Fibroblast of lung (primary cell): ENCODE results near the gene SRCAP. TPM values are rescaled to one million over a fixed set of nuclear protein-coding genes. Genes with fewer than 3 reads are reported as not detected.
A peak's percentile ranks its signal among the peaks of the same experiment; 100 is the strongest.

Experiments
- DNase-seq, 2 donors: peaks; one replicate each; pipeline versions ENCODE4 v3.0.0 to v3.0.0-alpha.2; 2010; ENCODE audit warnings: low read depth in 2 of 2
- H2AFZ ChIP-seq: 2 replicates; pipeline ENCODE4 v1.5.1; 2012; ENCODE audit warnings: low read length, control low read depth, inconsistent platforms
- H3K27ac ChIP-seq: 2 replicates; pipeline ENCODE4 v1.5.1; 2011; ENCODE audit warnings: low read length, control low read depth; ENCODE audit not compliant: insufficient read depth
- H3K27me3 ChIP-seq: 2 replicates; pipeline ENCODE4 v1.5.1; 2011; ENCODE audit warnings: mild to moderate bottlenecking, low read length; ENCODE audit not compliant: control insufficient read depth, insufficient read depth
- H3K36me3 ChIP-seq: 2 replicates; pipeline ENCODE4 v1.5.1; 2011; ENCODE audit warnings: low read length; ENCODE audit not compliant: control insufficient read depth, insufficient read depth
- H3K4me1 ChIP-seq: 2 replicates; pipeline ENCODE4 v1.5.1; 2011; ENCODE audit warnings: low read length; ENCODE audit not compliant: control insufficient read depth, insufficient read depth; ENCODE audit errors: extremely low read depth
- H3K4me2 ChIP-seq: 2 replicates; pipeline ENCODE4 v1.5.1; 2011; ENCODE audit warnings: low read length, control low read depth; ENCODE audit not compliant: insufficient read depth; ENCODE audit errors: extremely low read depth
- H3K4me3 ChIP-seq, 4 experiments: fragments of 200-600 bp in 1 of 4; sonication (generic) in 1 of 4; replicated peaks in 1 of 4; 2 replicates each; pipeline ENCODE4 v1.5.1; 2011 to 2016; ENCODE audit warnings: low read length in 4 of 4, low read depth in 3 of 4, mild to moderate bottlenecking in 3 of 4, control low read depth in 2 of 4, inconsistent platforms in 1 of 4, mixed read lengths in 1 of 4; ENCODE audit not compliant: insufficient read depth in 1 of 4; ENCODE audit errors: control extremely low read depth in 1 of 4
- H3K79me2 ChIP-seq: 2 replicates; pipeline ENCODE4 v1.5.1; 2012; ENCODE audit warnings: mild to moderate bottlenecking, low read length, inconsistent platforms; ENCODE audit not compliant: control insufficient read depth, insufficient read depth
- H3K9ac ChIP-seq: 2 replicates; pipeline ENCODE4 v1.5.1; 2011; ENCODE audit warnings: mild to moderate bottlenecking, low read length, control low read depth; ENCODE audit not compliant: insufficient read depth
- H3K9me3 ChIP-seq: 2 replicates; pipeline ENCODE4 v1.5.1; 2012; ENCODE audit warnings: low read depth, low read length; ENCODE audit not compliant: control insufficient read depth, insufficient read depth
- H4K20me1 ChIP-seq: 2 replicates; pipeline ENCODE4 v1.5.1; 2011; ENCODE audit warnings: low read length; ENCODE audit not compliant: control insufficient read depth, insufficient read depth; ENCODE audit errors: extremely low read depth
- EZH2 ChIP-seq: IDR thresholded peaks from 2 replicates; pipeline ENCODE4 v1.5.1; 2012; ENCODE audit warnings: low read length, control low read depth, mild to moderate bottlenecking; ENCODE audit errors: missing control alignments
- polyA plus RNA-seq, 2 donors: library from polyadenylated mRNA; depleted of rRNA in 1 of 2; stranded (reverse) in 1 of 2; unstranded in 1 of 2; fragments of >200 nt; gene quantifications; 2 replicates each; pipeline ENCODE4 v1.2.1, GENCODE V29; 2011 to 2012; ENCODE audit warnings: missing spikeins in 1 of 2
- total RNA-seq: library from RNA; depleted of rRNA; stranded (reverse); fragments of >200 nt; gene quantifications from 2 replicates; pipeline ENCODE4 v1.2.1, GENCODE V29; 2014
- TF ChIP-seq, protein P1 (sequence below), 2 donors: IDR thresholded peaks in 1 of 2; conservative IDR thresholded peaks in 1 of 2; 1 replicate in 1 of 2; 2 replicates in 1 of 2; pipeline ENCODE4 v1.5.1; 2011 to 2012; ENCODE audit warnings: low read length in 2 of 2, control low read depth in 1 of 2, inconsistent platforms in 1 of 2, low read depth in 1 of 2, mild to moderate bottlenecking in 1 of 2

The SRCAP gene
- total and polyA plus RNA-seq, 2 donors (not counting 1 experiment from before 2014, with no cell fraction given) = 3.5 to 14.2 TPM

DNA sequence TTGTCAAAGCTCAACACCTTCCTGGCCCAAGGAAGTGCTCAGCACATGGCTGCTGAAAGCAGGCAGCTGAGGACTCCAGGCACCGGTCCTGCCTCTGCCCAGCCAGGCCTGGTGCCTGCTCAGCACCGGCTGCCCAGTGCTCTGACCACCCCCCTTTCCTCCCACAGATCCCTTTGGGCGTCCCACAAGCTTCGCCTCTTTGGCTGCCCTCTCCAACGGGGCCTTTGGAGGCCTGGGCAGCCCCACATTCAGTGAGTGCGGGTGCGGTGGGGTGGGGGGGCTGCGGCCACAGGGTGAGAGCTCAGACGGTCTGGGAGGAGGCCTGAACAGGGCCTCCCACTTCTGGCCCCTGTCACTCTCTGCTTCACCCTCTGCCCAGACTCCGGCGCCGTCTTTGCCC lies 30.6 kb upstream of the SRCAP start:
- Histone ChIP-seq H3K4me3 (no peak overlapping the region), H3K4me1 (no peaks in the 10 kb centered on the region), H4K20me1 (no peaks in the 10 kb centered on the region), H3K79me2 (peaks cover 15% of the 10 kb centered on the region), H3K9me3 (no peaks in the 10 kb centered on the region), H3K36me3 (peaks cover 43% of the 10 kb centered on the region), H3K4me2 (no peak overlapping the region), H3K9ac (no peak overlapping the region), H3K27ac (no peak overlapping the region), H3K27me3 (no peaks in the 10 kb centered on the region), H2AFZ (no peak overlapping the region)
- no peak for DNase-seq
- TF ChIP-seq, protein P1, sequence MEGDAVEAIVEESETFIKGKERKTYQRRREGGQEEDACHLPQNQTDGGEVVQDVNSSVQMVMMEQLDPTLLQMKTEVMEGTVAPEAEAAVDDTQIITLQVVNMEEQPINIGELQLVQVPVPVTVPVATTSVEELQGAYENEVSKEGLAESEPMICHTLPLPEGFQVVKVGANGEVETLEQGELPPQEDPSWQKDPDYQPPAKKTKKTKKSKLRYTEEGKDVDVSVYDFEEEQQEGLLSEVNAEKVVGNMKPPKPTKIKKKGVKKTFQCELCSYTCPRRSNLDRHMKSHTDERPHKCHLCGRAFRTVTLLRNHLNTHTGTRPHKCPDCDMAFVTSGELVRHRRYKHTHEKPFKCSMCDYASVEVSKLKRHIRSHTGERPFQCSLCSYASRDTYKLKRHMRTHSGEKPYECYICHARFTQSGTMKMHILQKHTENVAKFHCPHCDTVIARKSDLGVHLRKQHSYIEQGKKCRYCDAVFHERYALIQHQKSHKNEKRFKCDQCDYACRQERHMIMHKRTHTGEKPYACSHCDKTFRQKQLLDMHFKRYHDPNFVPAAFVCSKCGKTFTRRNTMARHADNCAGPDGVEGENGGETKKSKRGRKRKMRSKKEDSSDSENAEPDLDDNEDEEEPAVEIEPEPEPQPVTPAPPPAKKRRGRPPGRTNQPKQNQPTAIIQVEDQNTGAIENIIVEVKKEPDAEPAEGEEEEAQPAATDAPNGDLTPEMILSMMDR (conservative IDR thresholded peaks at IDR 0.05 in 1 of 2, IDR thresholded peaks at IDR 0.05 in 1 of 2; ENCODE audit: low read depth in 1 of 2, low read length in 2 of 2) = no peak
- TF ChIP-seq EZH2 = no peak

GRCh38 chr16:30669026-30669902 lies 29.7 kb upstream of the SRCAP start:
- H3K27ac ChIP-seq = no peak overlapping the region
- no peaks in the 10 kb centered on the region for H3K4me1 ChIP-seq
- no peaks in the 10 kb centered on the region for H3K9me3 ChIP-seq
- TF ChIP-seq, protein P1 (conservative IDR thresholded peaks at IDR 0.05 in 1 of 2, IDR thresholded peaks at IDR 0.05 in 1 of 2; ENCODE audit: low read depth in 1 of 2, low read length in 2 of 2) = no peak
- no peak for TF ChIP-seq EZH2
- H3K36me3 ChIP-seq = peaks cover 40% of the 10 kb centered on the region
- peaks cover 9% of the 10 kb centered on the region for H3K79me2 ChIP-seq
- no peak overlapping the region for H3K4me3 ChIP-seq
- no peaks in the 10 kb centered on the region for H4K20me1 ChIP-seq
- H3K4me2 ChIP-seq = no peak overlapping the region
- H3K27me3 ChIP-seq = no peaks in the 10 kb centered on the region
- H2AFZ ChIP-seq = no peak overlapping the region
- DNase-seq = no peak
- H3K9ac ChIP-seq = no peak overlapping the region

- H3K4me3 ChIP-seq = no peak overlapping the region
- peaks cover 4% of the 10 kb centered on the region for H3K79me2 ChIP-seq
- no peak overlapping the region for H3K4me2 ChIP-seq
- TF ChIP-seq EZH2 = no peak
- TF ChIP-seq, protein P1 (conservative IDR thresholded peaks at IDR 0.05 in 1 of 2, IDR thresholded peaks at IDR 0.05 in 1 of 2; ENCODE audit: low read depth in 1 of 2, low read length in 2 of 2) = peak in 1 of 2 donors; percentile 10
- no peak overlapping the region for H2AFZ ChIP-seq
- peaks cover 31% of the 10 kb centered on the region for H3K36me3 ChIP-seq
- no peaks in the 10 kb centered on the region for H3K27me3 ChIP-seq
- no peak overlapping the region for H3K9ac ChIP-seq
- no peaks in the 10 kb centered on the region for H4K20me1 ChIP-seq
- no peaks in the 10 kb centered on the region for H3K9me3 ChIP-seq
- no peak overlapping the region for H3K27ac ChIP-seq
- H3K4me1 ChIP-seq = no peaks in the 10 kb centered on the region
- no peak for DNase-seq
These were observed 28.8 kb upstream of the SRCAP start for GRCh38 chr16:30669903-30670824.
